ENCODE results near the gene APOM. TPM values are rescaled to one million over a fixed set of nuclear protein-coding genes. Genes with fewer than 3 reads are reported as not detected.

Gene APOM
- 2.2 to 3.7 TPM (median 3.5 TPM) in 5 replicates for total RNA-seq (2022; extraction: Qiagen RNA extraction; ENCODE audit: low read depth)

DNA sequence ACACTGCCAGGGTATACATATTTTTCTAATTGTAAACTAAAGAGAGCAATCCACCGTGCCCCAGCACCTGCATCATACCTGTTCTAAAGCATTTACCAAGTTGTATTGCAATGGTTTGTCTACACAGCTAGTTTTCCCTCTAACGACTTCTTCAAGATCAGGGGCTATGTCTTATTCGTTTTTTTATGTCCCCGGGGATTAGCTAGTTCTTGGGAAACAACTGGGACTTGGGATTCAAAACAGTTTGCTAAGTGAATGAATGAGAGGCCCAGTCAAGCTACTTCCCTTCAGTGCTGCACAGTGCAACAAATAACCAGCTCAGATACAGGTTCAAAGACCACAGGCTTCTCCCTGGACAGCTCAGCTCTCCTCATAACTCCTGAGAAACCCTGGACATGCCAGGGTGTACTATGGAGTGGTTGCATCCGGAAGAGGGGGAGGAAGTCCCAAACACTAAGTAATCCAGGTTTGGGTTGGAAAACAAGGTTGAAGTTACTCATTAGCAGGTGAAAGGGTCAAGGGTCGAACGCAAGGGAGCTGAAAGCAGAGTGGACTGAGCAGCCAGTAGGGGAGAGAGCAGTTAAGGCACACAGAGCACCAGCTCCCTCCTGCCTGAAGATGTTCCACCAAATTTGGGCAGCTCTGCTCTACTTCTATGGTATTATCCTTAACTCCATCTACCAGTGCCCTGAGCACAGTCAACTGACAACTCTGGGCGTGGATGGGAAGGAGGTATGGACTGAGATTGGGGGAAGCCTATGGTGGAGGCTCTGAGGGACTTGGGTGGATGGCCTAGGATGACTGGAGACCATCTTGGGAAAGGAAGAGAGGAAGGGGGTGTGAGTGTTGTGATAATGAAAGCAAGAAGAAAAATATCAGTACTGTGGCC lies at the start of gene APOM:
TSS of gene APOM (plus strand) at position 546 of the 889 bp plus-strand sequence. CDS start at position 619, 73 bp downstream.

GRCh38 chr6:31614684-31615578 lies 40.8 kb upstream of the APOM start, which contains the start of gene AIF1:
TSS of gene AIF1 (plus strand) at chr6:31615234. CDS start at chr6:31615330, 96 bp downstream.

GRCh38 chr6:31620586-31621319 lies 34.9 kb upstream of the APOM start, which contains the start of gene PRRC2A:
TSS of gene PRRC2A (plus strand) at chr6:31620715. CDS start at chr6:31622790, 2,075 bp downstream.

DNA sequence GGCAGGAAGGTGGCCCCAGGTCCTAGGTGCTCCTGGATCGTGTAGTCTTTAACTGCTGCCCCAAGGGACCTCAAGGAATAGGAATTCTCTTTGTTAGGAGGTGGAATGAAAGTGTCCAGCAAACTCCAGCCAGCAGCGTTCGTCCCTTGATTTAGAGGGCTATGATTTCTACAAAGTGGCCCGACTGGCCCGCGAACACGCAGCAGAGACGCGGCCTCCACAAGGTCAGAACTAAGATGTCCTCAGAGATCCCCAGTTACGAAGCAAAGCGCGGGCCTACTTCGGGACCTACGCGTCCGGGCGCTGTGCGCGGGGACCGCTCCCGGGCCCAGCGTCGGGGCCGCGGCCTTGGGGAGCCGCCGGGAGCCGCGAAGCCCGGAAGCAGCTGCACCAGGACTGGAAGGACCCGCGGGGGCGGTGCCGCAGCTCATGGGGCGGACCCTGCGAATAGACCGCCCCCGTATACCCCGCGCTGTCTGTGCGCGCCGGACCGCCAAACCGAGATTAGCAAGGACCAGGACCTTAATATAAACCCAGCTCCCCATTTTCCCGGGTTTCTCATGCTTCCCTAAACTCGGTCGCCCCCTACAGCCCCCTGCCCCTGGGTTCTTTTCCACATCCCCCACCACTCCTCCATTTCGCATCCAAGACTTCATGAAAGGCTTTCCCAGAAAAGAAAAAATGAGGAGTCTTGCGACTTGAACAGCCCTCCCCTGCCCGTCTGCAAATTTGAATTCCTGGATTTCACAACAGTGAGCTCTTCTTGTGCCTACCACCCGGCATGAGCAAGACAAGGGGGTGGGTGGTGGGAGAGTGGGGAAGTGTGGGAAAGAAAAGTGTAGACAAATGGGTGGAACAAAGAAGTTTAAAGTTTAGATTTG lies 4.9 kb downstream of the APOM start, which contains the start of gene C6orf47:
TSS of gene C6orf47 (minus strand) at position 398 of the 881 bp plus-strand sequence. CDS start 831 bp downstream, outside the sequence.

DNA sequence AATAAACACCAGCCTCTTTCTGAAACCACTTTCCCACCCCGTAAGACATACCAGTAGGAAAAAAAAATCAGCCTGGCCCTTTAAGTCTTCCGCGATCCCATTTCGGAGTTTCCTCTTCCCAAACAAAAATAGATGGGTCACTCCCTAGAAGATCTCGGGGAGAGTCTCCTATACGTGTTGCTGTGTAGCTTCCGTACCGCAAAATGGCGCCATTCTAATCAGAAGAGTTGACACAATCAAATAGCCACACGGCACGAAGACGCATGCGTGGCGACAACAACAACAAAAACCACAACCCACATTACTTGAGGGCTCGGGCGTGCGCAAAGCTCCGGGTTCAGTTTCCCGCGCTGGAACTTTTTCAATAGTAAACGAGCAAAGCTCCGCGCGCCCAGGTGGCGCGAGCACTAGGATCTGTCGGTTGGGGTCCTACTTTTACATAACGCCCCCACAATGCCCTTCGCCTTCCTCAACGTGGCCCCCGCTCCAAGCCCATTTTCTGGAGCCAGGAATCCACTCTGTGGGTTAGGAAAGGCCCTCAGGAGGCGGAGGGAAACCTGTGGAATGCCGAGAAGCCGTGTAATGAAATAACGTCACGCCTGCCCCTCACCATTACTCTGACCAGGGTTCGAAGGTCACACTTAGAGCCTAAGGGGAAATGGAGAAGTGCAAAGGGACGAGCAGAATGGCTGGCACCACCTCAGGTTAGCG lies 9.3 kb downstream of the APOM start, which contains the start of gene GPANK1:
TSS of gene GPANK1 (minus strand) at position 208 of the 711 bp plus-strand sequence. CDS start 519 bp downstream, outside the sequence.

DNA sequence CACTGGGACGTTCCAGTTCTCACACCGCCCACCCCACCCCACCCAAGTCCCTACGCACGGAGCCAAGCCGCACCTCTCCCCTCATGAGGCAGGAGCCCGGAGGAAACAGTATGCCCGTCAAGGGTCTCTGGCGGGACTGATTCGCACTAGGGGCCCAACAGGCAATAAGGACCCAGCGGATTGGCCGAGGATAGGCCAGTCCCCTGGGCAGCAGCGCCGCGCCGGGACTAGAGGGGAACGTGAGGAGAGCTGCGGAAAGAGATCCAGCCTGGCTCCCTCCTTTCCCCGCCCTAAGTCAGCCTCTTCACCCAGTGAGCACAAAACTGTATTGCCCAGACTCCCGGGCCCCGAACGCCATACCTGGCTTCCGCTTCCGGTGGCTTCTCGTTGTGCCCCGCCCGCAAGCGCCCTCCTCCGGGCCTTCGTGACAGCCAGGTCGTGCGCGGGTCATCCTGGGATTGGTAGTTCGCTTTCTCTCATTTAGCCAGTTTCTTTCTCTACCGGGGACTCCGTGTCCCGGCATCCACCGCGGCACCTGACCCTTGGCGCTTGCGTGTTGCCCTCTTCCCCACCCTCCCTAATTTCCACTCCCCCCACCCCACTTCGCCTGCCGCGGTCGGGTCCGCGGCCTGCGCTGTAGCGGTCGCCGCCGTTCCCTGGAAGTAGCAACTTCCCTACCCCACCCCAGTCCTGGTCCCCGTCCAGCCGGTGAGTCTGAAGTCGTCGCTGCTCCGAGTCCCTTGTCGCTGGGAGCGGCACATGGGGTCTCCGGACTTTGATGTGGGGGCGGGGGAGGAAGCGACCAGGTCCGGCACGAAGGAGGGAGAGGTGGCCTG lies 10.0 kb downstream of the APOM start, which contains the start of gene CSNK2B:
TSS of gene CSNK2B (plus strand) at position 580 of the 836 bp plus-strand sequence. CDS start 752 bp downstream, outside the sequence.

GRCh38 chr6:31669676-31670075 lies 14.0 kb downstream of the APOM start, which contains the start of gene LY6G5B:
TSS of gene LY6G5B (plus strand) at chr6:31669976. CDS start at chr6:31670951, 975 bp downstream.

DNA sequence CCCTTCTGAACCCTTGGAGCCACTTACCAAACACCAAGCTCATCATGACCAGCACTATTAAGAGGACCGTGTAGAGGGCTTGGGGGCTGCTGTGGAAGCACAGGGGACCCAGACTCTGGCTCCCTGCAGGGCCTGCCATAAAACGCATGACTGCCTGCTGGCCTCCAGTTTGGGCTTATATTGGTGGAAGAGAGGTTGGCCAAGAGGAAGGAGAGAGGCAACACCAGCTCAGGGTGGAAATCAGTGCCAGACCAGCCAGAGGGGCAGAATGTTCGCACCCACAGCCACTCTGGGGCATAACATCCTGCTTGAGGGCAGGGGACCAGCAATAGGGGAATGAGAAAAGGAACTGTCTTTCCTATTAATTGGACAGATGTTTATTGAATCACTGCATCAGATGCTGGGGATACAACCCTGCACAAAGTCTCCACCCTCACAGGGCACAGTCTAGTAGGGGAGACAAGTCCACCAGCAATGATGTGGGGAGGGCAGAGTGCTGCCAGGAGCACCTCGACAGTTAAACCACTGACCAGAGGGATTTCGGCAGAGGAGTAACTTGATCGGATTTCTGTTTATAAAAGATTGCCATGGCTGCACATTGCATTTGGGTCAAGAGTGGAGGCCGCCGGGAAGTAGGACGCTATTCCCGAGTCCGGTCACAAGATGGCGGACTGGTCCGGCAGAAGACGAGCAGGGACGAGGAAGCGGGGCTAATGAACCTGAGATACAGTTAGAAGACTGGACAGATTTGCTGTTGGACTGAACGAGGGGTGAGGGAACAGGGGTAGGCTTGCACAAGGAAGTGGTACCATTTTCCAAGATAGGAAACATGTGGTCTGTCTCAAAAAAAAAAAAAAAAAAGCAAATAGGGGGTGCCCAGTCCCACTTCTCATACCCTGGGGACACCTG lies 24.8 kb downstream of the APOM start, which contains the start of gene LY6G5C:
TSS of gene LY6G5C (minus strand) at position 842 of the 909 bp plus-strand sequence. CDS start at position 148, 694 bp downstream.

DNA sequence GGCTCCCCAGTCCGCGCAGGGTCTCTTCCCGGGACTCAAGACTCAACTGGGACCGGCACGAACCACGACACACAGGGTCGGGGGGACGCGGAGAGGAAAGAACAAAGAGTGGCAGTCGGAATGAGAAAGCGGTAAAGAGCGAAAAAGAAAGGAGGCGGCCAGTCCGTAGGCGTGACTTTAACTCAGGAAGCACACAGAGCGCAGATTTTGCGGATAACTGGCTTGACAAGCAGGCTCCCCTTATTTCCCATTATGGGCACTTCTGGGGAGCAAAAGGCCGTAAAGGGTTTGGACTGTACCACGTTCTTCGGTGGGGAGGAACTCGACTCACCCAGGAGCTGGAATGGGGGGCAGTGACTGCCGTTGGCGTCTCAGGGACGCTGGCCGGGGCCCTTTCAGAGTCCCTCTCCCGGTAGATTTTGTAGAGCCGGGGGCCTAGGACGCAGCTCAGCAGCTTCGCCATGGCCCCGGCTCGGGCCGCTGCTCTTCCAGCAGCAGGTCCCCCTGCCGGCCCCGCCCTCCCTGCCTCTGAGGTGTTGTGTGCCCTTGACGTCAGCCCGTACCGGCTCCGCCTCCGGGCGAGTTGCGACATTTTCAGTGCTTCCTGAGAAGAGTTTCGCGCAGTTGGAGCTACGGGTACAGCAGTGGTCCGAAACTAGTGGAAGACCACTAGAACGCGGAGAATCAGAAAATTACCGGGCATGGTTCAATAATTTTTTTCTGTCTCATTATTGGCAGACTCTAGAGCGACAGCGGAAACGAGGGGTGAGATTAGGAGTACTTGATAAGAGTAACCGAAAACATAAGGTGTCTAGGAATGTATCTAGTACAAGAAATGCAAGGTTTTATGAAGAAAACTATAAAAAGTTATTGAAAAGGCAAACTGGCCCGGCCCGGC lies 47.4 kb downstream of the APOM start, which contains the start of gene ABHD16A:
TSS of gene ABHD16A (minus strand) at position 506 of the 898 bp plus-strand sequence. CDS start at position 463, 43 bp downstream.

GRCh38 chr6:31706599-31706998 lies 50.9 kb downstream of the APOM start, which contains the start of gene LY6G6F:
TSS of gene LY6G6F (plus strand) at chr6:31706866. CDS start at chr6:31706907, 41 bp downstream.

Other genes starting within 250 kb of the APOM start
- gene MICB, start 157.7 kb upstream of the APOM start, total RNA-seq (2022; extraction: Qiagen RNA extraction; ENCODE audit: low read depth) = 5.2 to 8.6 TPM (median 7.9 TPM) in 5 replicates
- gene MCCD1, start 126.9 kb upstream of the APOM start, total RNA-seq (2022; extraction: Qiagen RNA extraction; ENCODE audit: low read depth) = not detected in 5 replicates
- gene DDX39B, start 113.9 kb upstream of the APOM start, total RNA-seq (2022; extraction: Qiagen RNA extraction; ENCODE audit: low read depth) = 359 to 433 TPM (median 396 TPM) in 5 replicates
- gene ATP6V1G2, start 109.3 kb upstream of the APOM start, total RNA-seq (2022; extraction: Qiagen RNA extraction; ENCODE audit: low read depth) = 0.33 to 1.3 TPM (median 0.69 TPM) in 5 replicates
- 5.9 to 13.0 TPM (median 12.5 TPM) in 5 replicates for gene NFKBIL1, start 108.3 kb upstream of the APOM start, total RNA-seq (2022; extraction: Qiagen RNA extraction; ENCODE audit: low read depth)
- not detected in 5 replicates for gene LTA, start 83.6 kb upstream of the APOM start, total RNA-seq (2022; extraction: Qiagen RNA extraction; ENCODE audit: low read depth)
- 0.08 TPM in 1 of 5 replicates, not detected in the others for gene TNF, start 80.3 kb upstream of the APOM start, total RNA-seq (2022; extraction: Qiagen RNA extraction; ENCODE audit: low read depth)
- 0.21 to 0.76 TPM (median 0.45 TPM) in 4 of 5 replicates, not detected in the other for gene LTB, start 73.5 kb upstream of the APOM start, total RNA-seq (2022; extraction: Qiagen RNA extraction; ENCODE audit: low read depth)
- gene LST1, start 69.6 kb upstream of the APOM start, total RNA-seq (2022; extraction: Qiagen RNA extraction; ENCODE audit: low read depth) = not detected in 5 replicates
- not detected in 5 replicates for gene NCR3, start 62.9 kb upstream of the APOM start, total RNA-seq (2022; extraction: Qiagen RNA extraction; ENCODE audit: low read depth)
- not detected in 5 replicates for gene AIF1, start 40.7 kb upstream of the APOM start, total RNA-seq (2022; extraction: Qiagen RNA extraction; ENCODE audit: low read depth)
- 59.3 to 94.8 TPM (median 86.5 TPM) in 5 replicates for gene PRRC2A, start 35.2 kb upstream of the APOM start, total RNA-seq (2022; extraction: Qiagen RNA extraction; ENCODE audit: low read depth)
- 100 to 165 TPM (median 145 TPM) in 5 replicates for gene BAG6, start 3.2 kb upstream of the APOM start, total RNA-seq (2022; extraction: Qiagen RNA extraction; ENCODE audit: low read depth)
- 11.1 to 14.5 TPM (median 12.9 TPM) in 5 replicates for gene C6orf47, start 4.9 kb downstream of the APOM start, total RNA-seq (2022; extraction: Qiagen RNA extraction; ENCODE audit: low read depth)
- 9.6 to 16.8 TPM (median 12.8 TPM) in 5 replicates for gene GPANK1, start 9.1 kb downstream of the APOM start, total RNA-seq (2022; extraction: Qiagen RNA extraction; ENCODE audit: low read depth)
- gene CSNK2B, start 10.2 kb downstream of the APOM start, total RNA-seq (2022; extraction: Qiagen RNA extraction; ENCODE audit: low read depth) = 168 to 192 TPM (median 170 TPM) in 5 replicates
- 3.2 to 6.4 TPM (median 5.2 TPM) in 5 replicates for gene LY6G5B, start 14.1 kb downstream of the APOM start, total RNA-seq (2022; extraction: Qiagen RNA extraction; ENCODE audit: low read depth)
- 1.1 to 1.6 TPM (median 1.5 TPM) in 5 replicates for gene LY6G5C, start 25.2 kb downstream of the APOM start, total RNA-seq (2022; extraction: Qiagen RNA extraction; ENCODE audit: low read depth)
- gene ABHD16A, start 47.4 kb downstream of the APOM start, total RNA-seq (2022; extraction: Qiagen RNA extraction; ENCODE audit: low read depth) = 13.2 to 19.1 TPM (median 17.6 TPM) in 5 replicates
- gene LY6G6F, start 51.0 kb downstream of the APOM start, total RNA-seq (2022; extraction: Qiagen RNA extraction; ENCODE audit: low read depth) = not detected in 5 replicates
- not detected in 5 replicates for gene LY6G6D, start 59.5 kb downstream of the APOM start, total RNA-seq (2022; extraction: Qiagen RNA extraction; ENCODE audit: low read depth)
- 0.20 to 0.42 TPM (median 0.29 TPM) in 3 of 5 replicates, not detected in the others for gene LY6G6C, start 65.9 kb downstream of the APOM start, total RNA-seq (2022; extraction: Qiagen RNA extraction; ENCODE audit: low read depth)
- gene MPIG6B, start 67.5 kb downstream of the APOM start, total RNA-seq (2022; extraction: Qiagen RNA extraction; ENCODE audit: low read depth) = not detected in 5 replicates
- gene DDAH2, start 73.4 kb downstream of the APOM start, total RNA-seq (2022; extraction: Qiagen RNA extraction; ENCODE audit: low read depth) = 27.1 to 32.0 TPM (median 31.7 TPM) in 5 replicates
- gene CLIC1, start 80.6 kb downstream of the APOM start, total RNA-seq (2022; extraction: Qiagen RNA extraction; ENCODE audit: low read depth) = 433 to 509 TPM (median 491 TPM) in 5 replicates
- 13.3 to 18.7 TPM (median 13.6 TPM) in 5 replicates for gene MSH5, start 84.1 kb downstream of the APOM start, total RNA-seq (2022; extraction: Qiagen RNA extraction; ENCODE audit: low read depth)
- 3.7 to 5.9 TPM (median 4.9 TPM) in 5 replicates for gene SAPCD1, start 106.8 kb downstream of the APOM start, total RNA-seq (2022; extraction: Qiagen RNA extraction; ENCODE audit: low read depth)
- 0.53 to 2.7 TPM (median 1.1 TPM) in 5 replicates for gene VWA7, start 121.4 kb downstream of the APOM start, total RNA-seq (2022; extraction: Qiagen RNA extraction; ENCODE audit: low read depth)
- 43.4 to 61.7 TPM (median 60.4 TPM) in 5 replicates for gene VARS1, start 139.9 kb downstream of the APOM start, total RNA-seq (2022; extraction: Qiagen RNA extraction; ENCODE audit: low read depth)
- gene LSM2, start 151.1 kb downstream of the APOM start, total RNA-seq (2022; extraction: Qiagen RNA extraction; ENCODE audit: low read depth) = 52.1 to 67.9 TPM (median 59.7 TPM) in 5 replicates
- gene HSPA1L, start 159.4 kb downstream of the APOM start, total RNA-seq (2022; extraction: Qiagen RNA extraction; ENCODE audit: low read depth) = 1.4 to 2.2 TPM (median 1.9 TPM) in 5 replicates
- gene HSPA1A, start 159.6 kb downstream of the APOM start, total RNA-seq (2022; extraction: Qiagen RNA extraction; ENCODE audit: low read depth) = 129 to 401 TPM (median 295 TPM) in 5 replicates
- 78.0 to 284 TPM (median 227 TPM) in 5 replicates for gene HSPA1B, start 171.8 kb downstream of the APOM start, total RNA-seq (2022; extraction: Qiagen RNA extraction; ENCODE audit: low read depth)
- gene NEU1, start 206.9 kb downstream of the APOM start, total RNA-seq (2022; extraction: Qiagen RNA extraction; ENCODE audit: low read depth) = 20.9 to 35.3 TPM (median 29.4 TPM) in 5 replicates
- gene SLC44A4, start 223.1 kb downstream of the APOM start, total RNA-seq (2022; extraction: Qiagen RNA extraction; ENCODE audit: low read depth) = 0.18 to 0.50 TPM (median 0.29 TPM) in 3 of 5 replicates, not detected in the others
- gene EHMT2, start 241.8 kb downstream of the APOM start, total RNA-seq (2022; extraction: Qiagen RNA extraction; ENCODE audit: low read depth) = 17.2 to 32.6 TPM (median 30.9 TPM) in 5 replicates
- gene ZBTB12, start 246.2 kb downstream of the APOM start, total RNA-seq (2022; extraction: Qiagen RNA extraction; ENCODE audit: low read depth) = 2.0 to 5.0 TPM (median 4.5 TPM) in 5 replicates